Hepatocyte (in vitro differentiated cells): ENCODE measurements around the gene EEF2KMT.

Experiments used
- EZH2 ChIP-seq: fragments of 200-600 bp; sonication (generic); IDR thresholded peaks from 2 replicates; pipeline ENCODE4 v1.6.1; 2016; ENCODE audit warnings: antibody characterized with exemption, mild to moderate bottlenecking, borderline replicate concordance
- TF ChIP-seq, protein P1 (sequence below): fragments of 200-600 bp; sonication (generic); IDR thresholded peaks from 2 replicates; pipeline ENCODE4 v1.5.1; 2016; ENCODE audit warnings: antibody characterized with exemption, mild to moderate bottlenecking; ENCODE audit not compliant: poor library complexity

GRCh38 chr16:5056352-5056751, 41.2 kb downstream of the EEF2KMT start:
- TF ChIP-seq, protein P1, sequence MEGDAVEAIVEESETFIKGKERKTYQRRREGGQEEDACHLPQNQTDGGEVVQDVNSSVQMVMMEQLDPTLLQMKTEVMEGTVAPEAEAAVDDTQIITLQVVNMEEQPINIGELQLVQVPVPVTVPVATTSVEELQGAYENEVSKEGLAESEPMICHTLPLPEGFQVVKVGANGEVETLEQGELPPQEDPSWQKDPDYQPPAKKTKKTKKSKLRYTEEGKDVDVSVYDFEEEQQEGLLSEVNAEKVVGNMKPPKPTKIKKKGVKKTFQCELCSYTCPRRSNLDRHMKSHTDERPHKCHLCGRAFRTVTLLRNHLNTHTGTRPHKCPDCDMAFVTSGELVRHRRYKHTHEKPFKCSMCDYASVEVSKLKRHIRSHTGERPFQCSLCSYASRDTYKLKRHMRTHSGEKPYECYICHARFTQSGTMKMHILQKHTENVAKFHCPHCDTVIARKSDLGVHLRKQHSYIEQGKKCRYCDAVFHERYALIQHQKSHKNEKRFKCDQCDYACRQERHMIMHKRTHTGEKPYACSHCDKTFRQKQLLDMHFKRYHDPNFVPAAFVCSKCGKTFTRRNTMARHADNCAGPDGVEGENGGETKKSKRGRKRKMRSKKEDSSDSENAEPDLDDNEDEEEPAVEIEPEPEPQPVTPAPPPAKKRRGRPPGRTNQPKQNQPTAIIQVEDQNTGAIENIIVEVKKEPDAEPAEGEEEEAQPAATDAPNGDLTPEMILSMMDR, result peak; percentile 37
- TF ChIP-seq EZH2, result no peak
